GM12891 (cell line): ENCODE data around the gene KPNA3.

Source experiments
- PAX5 ChIP-seq: IDR thresholded peaks from 2 replicates; pipeline ENCODE4 v1.6.1; 2011; ENCODE audit warnings: low read length, moderate library complexity, mild to moderate bottlenecking; ENCODE audit not compliant: insufficient read depth, severe bottlenecking
- POLR2A ChIP-seq: IDR thresholded peaks from 2 replicates; pipeline ENCODE4 v1.6.1; 2011; ENCODE audit warnings: low read depth, low read length, control low read depth
- POLR2AphosphoS5 ChIP-seq: IDR thresholded peaks from 2 replicates; pipeline ENCODE4 v1.6.1; 2011; ENCODE audit warnings: low read depth, low read length, control low read depth
- POU2F2 ChIP-seq: IDR thresholded peaks from 2 replicates; pipeline ENCODE4 v1.6.1; 2011; ENCODE audit warnings: low read depth, mild to moderate bottlenecking, control low read depth, low read length, moderate library complexity
- SPI1 ChIP-seq: IDR thresholded peaks from 2 replicates; pipeline ENCODE4 v1.6.1; 2011; ENCODE audit warnings: low read depth, low read length, control low read depth
- TAF1 ChIP-seq: IDR thresholded peaks from 2 replicates; pipeline ENCODE4 v1.6.1; 2011; ENCODE audit warnings: low read depth, low read length, control low read depth

DNA sequence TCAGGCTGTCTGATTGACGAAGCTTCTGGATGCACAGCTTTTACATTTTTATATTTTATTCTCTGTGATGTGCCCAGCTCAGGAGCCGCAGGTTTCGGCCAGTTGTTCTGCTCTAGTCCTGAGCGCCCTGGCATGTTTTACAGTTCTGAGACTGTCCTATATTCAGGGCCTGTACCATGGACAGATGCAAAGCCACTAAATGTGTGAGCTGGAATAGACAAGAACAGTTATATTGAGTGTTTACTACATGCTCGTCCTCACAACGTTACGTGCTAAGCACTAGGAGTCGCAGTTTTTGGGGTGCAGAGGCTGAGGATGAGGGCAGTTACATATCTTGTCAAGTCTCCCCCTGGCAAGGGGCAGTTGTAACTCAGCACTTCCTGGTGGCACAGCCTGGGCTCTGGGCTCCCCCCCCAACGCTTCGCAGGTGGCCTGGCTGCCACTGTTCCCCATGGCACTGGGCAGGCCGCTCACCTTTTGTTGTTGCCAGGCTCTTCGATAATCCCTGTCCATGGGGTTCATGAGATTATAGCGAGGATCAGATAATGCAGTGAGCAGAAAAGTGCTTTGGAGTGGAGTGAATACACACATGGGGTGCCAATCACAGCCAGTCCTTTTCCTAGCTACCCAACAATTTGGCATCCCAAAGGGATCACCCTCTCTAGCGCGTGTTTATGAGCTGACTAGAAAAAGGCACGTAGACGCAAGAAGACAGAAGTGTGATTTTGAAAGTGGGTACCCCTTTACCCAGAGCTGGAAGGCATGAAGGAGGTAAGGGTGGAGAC, 140.7 kb downstream of the KPNA3 start:
- TF ChIP-seq TAF1 (no peak), POLR2AphosphoS5 (no peak), SPI1 (no peak), POLR2A (no peak), POU2F2 (no peak), PAX5 (no peak)
